PC-9 (cell line): ENCODE data around the gene SETDB2.

Source experiments
- EZH2 ChIP-seq: fragments of 200-600 bp; sonication (generic); IDR thresholded peaks from 2 replicates; pipeline ENCODE4 v1.8.0; 2017; ENCODE audit warnings: antibody characterized with exemption, low read depth
- TF ChIP-seq, protein P1 (sequence below): fragments of 200-600 bp; sonication (generic); conservative IDR thresholded peaks from 2 replicates; pipeline ENCODE4 v1.6.1; 2017; ENCODE audit warnings: mixed run types, antibody characterized with exemption, mild to moderate bottlenecking, moderate library complexity

DNA sequence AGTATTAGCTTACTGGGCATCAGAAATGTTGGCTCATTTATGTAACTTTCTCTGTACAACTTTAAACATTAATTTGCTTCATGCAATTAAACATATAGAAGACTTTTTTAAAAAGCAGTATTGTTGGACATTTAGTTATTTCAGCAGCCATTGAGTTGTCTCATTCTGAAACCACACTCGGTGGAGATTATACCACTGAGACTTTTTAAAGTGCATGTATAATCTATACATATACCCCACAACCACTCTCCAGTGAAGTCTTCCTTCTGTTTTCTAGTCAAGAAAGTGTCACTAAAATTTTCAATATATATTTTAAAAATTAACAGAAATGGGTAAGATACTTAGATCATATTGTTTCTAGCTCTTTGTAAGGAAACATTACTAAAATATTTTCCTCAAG lies 15.5 kb downstream of the SETDB2 start:
- TF ChIP-seq, protein P1, sequence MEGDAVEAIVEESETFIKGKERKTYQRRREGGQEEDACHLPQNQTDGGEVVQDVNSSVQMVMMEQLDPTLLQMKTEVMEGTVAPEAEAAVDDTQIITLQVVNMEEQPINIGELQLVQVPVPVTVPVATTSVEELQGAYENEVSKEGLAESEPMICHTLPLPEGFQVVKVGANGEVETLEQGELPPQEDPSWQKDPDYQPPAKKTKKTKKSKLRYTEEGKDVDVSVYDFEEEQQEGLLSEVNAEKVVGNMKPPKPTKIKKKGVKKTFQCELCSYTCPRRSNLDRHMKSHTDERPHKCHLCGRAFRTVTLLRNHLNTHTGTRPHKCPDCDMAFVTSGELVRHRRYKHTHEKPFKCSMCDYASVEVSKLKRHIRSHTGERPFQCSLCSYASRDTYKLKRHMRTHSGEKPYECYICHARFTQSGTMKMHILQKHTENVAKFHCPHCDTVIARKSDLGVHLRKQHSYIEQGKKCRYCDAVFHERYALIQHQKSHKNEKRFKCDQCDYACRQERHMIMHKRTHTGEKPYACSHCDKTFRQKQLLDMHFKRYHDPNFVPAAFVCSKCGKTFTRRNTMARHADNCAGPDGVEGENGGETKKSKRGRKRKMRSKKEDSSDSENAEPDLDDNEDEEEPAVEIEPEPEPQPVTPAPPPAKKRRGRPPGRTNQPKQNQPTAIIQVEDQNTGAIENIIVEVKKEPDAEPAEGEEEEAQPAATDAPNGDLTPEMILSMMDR = no peak
- TF ChIP-seq EZH2 = no peak
